ENCODE measurements around the gene ZDHHC20.

DNA sequence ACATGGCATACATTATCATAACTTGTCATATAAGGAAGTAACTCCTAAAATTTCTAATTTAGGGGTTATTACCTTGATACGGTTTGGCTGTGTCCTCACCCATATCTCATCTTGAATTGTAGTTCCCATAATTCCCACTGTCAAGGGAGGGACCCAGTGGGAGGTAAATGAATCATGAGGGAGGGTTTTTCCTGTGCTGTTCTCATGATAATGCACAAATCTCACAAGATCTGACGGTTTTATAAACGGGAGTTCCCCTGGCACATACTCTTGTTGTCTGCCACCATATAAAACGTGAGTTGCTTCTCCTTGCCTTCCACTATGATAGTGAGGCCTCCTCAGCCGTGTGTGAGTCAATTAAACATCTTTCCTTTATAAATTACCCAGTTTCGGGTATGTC, 76.0 kb downstream of the ZDHHC20 start:
- TF ChIP-seq, protein P1, sequence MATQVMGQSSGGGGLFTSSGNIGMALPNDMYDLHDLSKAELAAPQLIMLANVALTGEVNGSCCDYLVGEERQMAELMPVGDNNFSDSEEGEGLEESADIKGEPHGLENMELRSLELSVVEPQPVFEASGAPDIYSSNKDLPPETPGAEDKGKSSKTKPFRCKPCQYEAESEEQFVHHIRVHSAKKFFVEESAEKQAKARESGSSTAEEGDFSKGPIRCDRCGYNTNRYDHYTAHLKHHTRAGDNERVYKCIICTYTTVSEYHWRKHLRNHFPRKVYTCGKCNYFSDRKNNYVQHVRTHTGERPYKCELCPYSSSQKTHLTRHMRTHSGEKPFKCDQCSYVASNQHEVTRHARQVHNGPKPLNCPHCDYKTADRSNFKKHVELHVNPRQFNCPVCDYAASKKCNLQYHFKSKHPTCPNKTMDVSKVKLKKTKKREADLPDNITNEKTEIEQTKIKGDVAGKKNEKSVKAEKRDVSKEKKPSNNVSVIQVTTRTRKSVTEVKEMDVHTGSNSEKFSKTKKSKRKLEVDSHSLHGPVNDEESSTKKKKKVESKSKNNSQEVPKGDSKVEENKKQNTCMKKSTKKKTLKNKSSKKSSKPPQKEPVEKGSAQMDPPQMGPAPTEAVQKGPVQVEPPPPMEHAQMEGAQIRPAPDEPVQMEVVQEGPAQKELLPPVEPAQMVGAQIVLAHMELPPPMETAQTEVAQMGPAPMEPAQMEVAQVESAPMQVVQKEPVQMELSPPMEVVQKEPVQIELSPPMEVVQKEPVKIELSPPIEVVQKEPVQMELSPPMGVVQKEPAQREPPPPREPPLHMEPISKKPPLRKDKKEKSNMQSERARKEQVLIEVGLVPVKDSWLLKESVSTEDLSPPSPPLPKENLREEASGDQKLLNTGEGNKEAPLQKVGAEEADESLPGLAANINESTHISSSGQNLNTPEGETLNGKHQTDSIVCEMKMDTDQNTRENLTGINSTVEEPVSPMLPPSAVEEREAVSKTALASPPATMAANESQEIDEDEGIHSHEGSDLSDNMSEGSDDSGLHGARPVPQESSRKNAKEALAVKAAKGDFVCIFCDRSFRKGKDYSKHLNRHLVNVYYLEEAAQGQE (tag by site-specific recombination; IDR thresholded peaks at IDR 0.05), result no peak
- TF ChIP-seq ZNF169 (tag by site-specific recombination; IDR thresholded peaks at IDR 0.05) (no peak), BCL11A (tag by site-specific recombination; IDR thresholded peaks at IDR 0.05; ENCODE audit: low read depth) (no peak), TRIM28 (IDR thresholded peaks at IDR 0.05; ENCODE audit: borderline replicate concordance, low read length) (no peak), SP7 (tag by site-specific recombination; IDR thresholded peaks at IDR 0.05) (no peak), ZNF140 (tag by site-specific recombination; IDR thresholded peaks at IDR 0.05) (no peak), RBAK (tag by site-specific recombination; IDR thresholded peaks at IDR 0.05) (no peak), ZSCAN30 (tag by site-specific recombination; IDR thresholded peaks at IDR 0.05) (no peak)
- TF ChIP-seq, protein P2, sequence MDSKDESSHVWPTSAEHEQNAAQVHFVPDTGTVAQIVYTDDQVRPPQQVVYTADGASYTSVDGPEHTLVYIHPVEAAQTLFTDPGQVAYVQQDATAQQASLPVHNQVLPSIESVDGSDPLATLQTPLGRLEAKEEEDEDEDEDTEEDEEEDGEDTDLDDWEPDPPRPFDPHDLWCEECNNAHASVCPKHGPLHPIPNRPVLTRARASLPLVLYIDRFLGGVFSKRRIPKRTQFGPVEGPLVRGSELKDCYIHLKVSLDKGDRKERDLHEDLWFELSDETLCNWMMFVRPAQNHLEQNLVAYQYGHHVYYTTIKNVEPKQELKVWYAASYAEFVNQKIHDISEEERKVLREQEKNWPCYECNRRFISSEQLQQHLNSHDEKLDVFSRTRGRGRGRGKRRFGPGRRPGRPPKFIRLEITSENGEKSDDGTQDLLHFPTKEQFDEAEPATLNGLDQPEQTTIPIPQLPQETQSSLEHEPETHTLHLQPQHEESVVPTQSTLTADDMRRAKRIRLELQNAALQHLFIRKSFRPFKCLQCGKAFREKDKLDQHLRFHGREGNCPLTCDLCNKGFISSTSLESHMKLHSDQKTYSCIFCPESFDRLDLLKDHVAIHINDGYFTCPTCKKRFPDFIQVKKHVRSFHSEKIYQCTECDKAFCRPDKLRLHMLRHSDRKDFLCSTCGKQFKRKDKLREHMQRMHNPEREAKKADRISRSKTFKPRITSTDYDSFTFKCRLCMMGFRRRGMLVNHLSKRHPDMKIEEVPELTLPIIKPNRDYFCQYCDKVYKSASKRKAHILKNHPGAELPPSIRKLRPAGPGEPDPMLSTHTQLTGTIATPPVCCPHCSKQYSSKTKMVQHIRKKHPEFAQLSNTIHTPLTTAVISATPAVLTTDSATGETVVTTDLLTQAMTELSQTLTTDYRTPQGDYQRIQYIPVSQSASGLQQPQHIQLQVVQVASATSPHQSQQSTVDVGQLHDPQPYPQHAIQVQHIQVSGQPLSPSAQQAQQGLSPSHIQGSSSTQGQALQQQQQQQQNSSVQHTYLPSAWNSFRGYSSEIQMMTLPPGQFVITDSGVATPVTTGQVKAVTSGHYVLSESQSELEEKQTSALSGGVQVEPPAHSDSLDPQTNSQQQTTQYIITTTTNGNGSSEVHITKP (tag by site-specific recombination; IDR thresholded peaks at IDR 0.05), result no peak
- TF ChIP-seq, protein P3, sequence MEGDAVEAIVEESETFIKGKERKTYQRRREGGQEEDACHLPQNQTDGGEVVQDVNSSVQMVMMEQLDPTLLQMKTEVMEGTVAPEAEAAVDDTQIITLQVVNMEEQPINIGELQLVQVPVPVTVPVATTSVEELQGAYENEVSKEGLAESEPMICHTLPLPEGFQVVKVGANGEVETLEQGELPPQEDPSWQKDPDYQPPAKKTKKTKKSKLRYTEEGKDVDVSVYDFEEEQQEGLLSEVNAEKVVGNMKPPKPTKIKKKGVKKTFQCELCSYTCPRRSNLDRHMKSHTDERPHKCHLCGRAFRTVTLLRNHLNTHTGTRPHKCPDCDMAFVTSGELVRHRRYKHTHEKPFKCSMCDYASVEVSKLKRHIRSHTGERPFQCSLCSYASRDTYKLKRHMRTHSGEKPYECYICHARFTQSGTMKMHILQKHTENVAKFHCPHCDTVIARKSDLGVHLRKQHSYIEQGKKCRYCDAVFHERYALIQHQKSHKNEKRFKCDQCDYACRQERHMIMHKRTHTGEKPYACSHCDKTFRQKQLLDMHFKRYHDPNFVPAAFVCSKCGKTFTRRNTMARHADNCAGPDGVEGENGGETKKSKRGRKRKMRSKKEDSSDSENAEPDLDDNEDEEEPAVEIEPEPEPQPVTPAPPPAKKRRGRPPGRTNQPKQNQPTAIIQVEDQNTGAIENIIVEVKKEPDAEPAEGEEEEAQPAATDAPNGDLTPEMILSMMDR (tag by site-specific recombination; IDR thresholded peaks at IDR 0.05), result no peak

Measured in HEK293 (cell line).